Measurements from ENCODE around the gene TRAM2. TPM values are rescaled to one million over a fixed set of nuclear protein-coding genes. Genes with fewer than 3 reads are reported as not detected.
"Not testable (repeated sequence)": the region's sequence is repeated elsewhere in the genome, so short reads cannot be mapped to it uniquely, and the experiment has no call there.

TRAM2 gene
- total and polyA plus RNA-seq, 9 of the 15 experiments (the other 6 are each of a cell fraction or from before 2014, with no cell fraction given), result 2.6 to 13.3 (median 8.9) TPM

DNA sequence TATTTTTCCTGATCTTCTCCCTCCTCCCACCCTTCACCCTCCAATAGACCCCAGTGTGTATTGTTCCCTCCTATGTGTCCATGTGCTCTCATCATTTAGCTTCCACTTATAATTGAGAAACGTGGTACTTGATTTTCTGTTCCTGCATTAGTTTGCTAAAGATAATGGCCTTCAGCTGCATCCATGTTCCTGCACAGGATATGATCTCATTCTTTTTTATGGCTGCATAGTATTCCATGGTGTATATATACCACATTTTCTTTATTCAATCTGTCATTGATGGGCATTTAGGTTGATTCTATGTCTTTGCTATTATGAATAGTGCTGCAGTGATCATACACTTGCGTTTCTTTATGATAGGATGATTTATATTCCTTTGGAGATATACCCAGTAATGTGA is 115.7 kb downstream of the TRAM2 start:
- H3K9ac ChIP-seq (ENCODE audit: insufficient read depth in 1 of 2, low read depth in 2 of 2, low read length in 2 of 2); in situ Hi-C loops (cut with MboI); H3K9me1 ChIP-seq (ENCODE audit: control insufficient read depth, insufficient read depth, low read length); FAIRE-seq; DNase-seq (ENCODE audit: extremely low read depth in 1 of 4, low spot score in 3 of 4); H3K27me3 ChIP-seq (ENCODE audit: control insufficient read depth in 2 of 2, insufficient read depth in 2 of 2, low read length in 2 of 2); H3K4me3 ChIP-seq; H4K20me1 ChIP-seq (replicated peaks; ENCODE audit: control insufficient read depth, insufficient read depth, low read length); ATAC-seq; H3K79me2 ChIP-seq (ENCODE audit: control insufficient read depth, insufficient read depth, low read length); H3K9me3 ChIP-seq (replicated peaks; ENCODE audit: control insufficient read depth, insufficient read depth, low read depth, low read length); POLR2A ChIA-PET; BruUV-seq (replicated peaks); H3K4me2 ChIP-seq (ENCODE audit: insufficient read depth, low read length); H3K4me1 ChIP-seq (replicated peaks in 1 of 2; ENCODE audit: control insufficient read depth in 2 of 2, insufficient read depth in 2 of 2, low read length in 2 of 2); intact Hi-C loops (cut with micrococcal nuclease); H2AFZ ChIP-seq (ENCODE audit: low read depth, low read length); H3K36me3 ChIP-seq (ENCODE audit: control insufficient read depth, insufficient read depth, low read length); CTCF ChIA-PET (ENCODE audit: low intra/inter-chr PET ratio); H3K27ac ChIP-seq (ENCODE audit: extremely low read depth, low read depth, low read length): not testable (repeated sequence)
- WGBS (ENCODE audit: insufficient coverage, low coverage, missing lambda C conversion rate), result 4% methylated on average over 2 of the region's 2 CpGs
- peak; percentile 67 for TF ChIP-seq RBM25 (IDR thresholded peaks at IDR 0.05; ENCODE audit: low read depth, low read length, severe bottlenecking)
- TF ChIP-seq KDM1A (IDR thresholded peaks at IDR 0.05), result 0 out of 4 replicates have a peak, but pooled peaks of 1 of the 2 experiments have one; percentile 7
- peak; percentile 48; the same call in 1 of the 2 replicates for TF ChIP-seq BCOR (IDR thresholded peaks at IDR 0.05)
- peak; percentile 94 for TF ChIP-seq ZNF146 (CRISPR knock-in tag; IDR thresholded peaks at IDR 0.05; ENCODE audit: unreplicated experiment)

GRCh38 chr6:52457096-52457495 is 119.8 kb downstream of the TRAM2 start:
- no peaks in the 10 kb centered on the region for H3K9me3 ChIP-seq (replicated peaks; ENCODE audit: control insufficient read depth, insufficient read depth, low read depth, low read length)
- H4K20me1 ChIP-seq (replicated peaks; ENCODE audit: control insufficient read depth, insufficient read depth, low read length), result no peaks in the 10 kb centered on the region
- BruUV-seq (replicated peaks), result no TSS peak
- no peaks in the 10 kb centered on the region for H3K27me3 ChIP-seq (ENCODE audit: control insufficient read depth in 2 of 2, insufficient read depth in 2 of 2, low read length in 2 of 2)
- intact Hi-C loops (cut with micrococcal nuclease) (no loop called here), in situ Hi-C loops (cut with MboI) (no loop called here)
- DNase-seq (ENCODE audit: extremely low read depth in 1 of 4, low spot score in 3 of 4), result no peak
- no peak overlapping the region for H3K4me3 ChIP-seq
- FAIRE-seq, result no peak
- no peaks in the 10 kb centered on the region for H3K36me3 ChIP-seq (ENCODE audit: control insufficient read depth, insufficient read depth, low read length)
- H3K9ac ChIP-seq (ENCODE audit: insufficient read depth in 1 of 2, low read depth in 2 of 2, low read length in 2 of 2), result no peak overlapping the region
- H3K79me2 ChIP-seq (ENCODE audit: control insufficient read depth, insufficient read depth, low read length), result no peaks in the 10 kb centered on the region
- ChIA-PET CTCF (ENCODE audit: low intra/inter-chr PET ratio) (no interaction called here), POLR2A (no interaction called here)
- H3K27ac ChIP-seq (ENCODE audit: extremely low read depth, low read depth, low read length), result no peak overlapping the region
- ATAC-seq, result no peak
- TF ChIP-seq, protein P1, sequence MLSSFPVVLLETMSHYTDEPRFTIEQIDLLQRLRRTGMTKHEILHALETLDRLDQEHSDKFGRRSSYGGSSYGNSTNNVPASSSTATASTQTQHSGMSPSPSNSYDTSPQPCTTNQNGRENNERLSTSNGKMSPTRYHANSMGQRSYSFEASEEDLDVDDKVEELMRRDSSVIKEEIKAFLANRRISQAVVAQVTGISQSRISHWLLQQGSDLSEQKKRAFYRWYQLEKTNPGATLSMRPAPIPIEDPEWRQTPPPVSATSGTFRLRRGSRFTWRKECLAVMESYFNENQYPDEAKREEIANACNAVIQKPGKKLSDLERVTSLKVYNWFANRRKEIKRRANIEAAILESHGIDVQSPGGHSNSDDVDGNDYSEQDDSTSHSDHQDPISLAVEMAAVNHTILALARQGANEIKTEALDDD (IDR thresholded peaks at IDR 0.05), result 0 out of 2 replicates have a peak, but pooled peaks have one; percentile 25
- TF ChIP-seq, protein P2, sequence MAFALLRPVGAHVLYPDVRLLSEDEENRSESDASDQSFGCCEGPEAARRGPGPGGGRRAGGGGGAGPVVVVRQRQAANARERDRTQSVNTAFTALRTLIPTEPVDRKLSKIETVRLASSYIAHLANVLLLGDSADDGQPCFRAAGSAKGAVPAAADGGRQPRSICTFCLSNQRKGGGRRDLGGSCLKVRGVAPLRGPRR (CRISPR knock-in tag; IDR thresholded peaks at IDR 0.05), result no peak
- no peaks in the 10 kb centered on the region for H3K4me1 ChIP-seq (replicated peaks in 1 of 2; ENCODE audit: control insufficient read depth in 2 of 2, insufficient read depth in 2 of 2, low read length in 2 of 2)
- no peaks in the 10 kb centered on the region for H3K9me1 ChIP-seq (ENCODE audit: control insufficient read depth, insufficient read depth, low read length)
- WGBS (ENCODE audit: insufficient coverage, low coverage, missing lambda C conversion rate), result 33% methylated on average over 2 of the region's 2 CpGs
- no peak overlapping the region for H3K4me2 ChIP-seq (ENCODE audit: insufficient read depth, low read length)
- no peak overlapping the region for H2AFZ ChIP-seq (ENCODE audit: low read depth, low read length)
